Stimulated activated CD4-positive, alpha-beta T cell treated with anti-CD3 and anti-CD28 coated beads, Interleukin-1b, Interleukin-23, amount 100 ng/mL, for 4 hours (primary cell): ENCODE data around the gene DNMT3A.

ENCODE experiments used
- DNase-seq, 2 donors: peaks; one replicate each; pipeline ENCODE4 v3.0.0-alpha.2; 2020; ENCODE audit warnings: low read depth in 2 of 2

Gene DNMT3A

GRCh38 chr2:25306777-25307368 lies 34.9 kb downstream of the DNMT3A start:
- DNase-seq = no peak

- DNase-seq = no peak
Measured at GRCh38 chr2:25305775-25306174, 36.0 kb downstream of the DNMT3A start.

DNA sequence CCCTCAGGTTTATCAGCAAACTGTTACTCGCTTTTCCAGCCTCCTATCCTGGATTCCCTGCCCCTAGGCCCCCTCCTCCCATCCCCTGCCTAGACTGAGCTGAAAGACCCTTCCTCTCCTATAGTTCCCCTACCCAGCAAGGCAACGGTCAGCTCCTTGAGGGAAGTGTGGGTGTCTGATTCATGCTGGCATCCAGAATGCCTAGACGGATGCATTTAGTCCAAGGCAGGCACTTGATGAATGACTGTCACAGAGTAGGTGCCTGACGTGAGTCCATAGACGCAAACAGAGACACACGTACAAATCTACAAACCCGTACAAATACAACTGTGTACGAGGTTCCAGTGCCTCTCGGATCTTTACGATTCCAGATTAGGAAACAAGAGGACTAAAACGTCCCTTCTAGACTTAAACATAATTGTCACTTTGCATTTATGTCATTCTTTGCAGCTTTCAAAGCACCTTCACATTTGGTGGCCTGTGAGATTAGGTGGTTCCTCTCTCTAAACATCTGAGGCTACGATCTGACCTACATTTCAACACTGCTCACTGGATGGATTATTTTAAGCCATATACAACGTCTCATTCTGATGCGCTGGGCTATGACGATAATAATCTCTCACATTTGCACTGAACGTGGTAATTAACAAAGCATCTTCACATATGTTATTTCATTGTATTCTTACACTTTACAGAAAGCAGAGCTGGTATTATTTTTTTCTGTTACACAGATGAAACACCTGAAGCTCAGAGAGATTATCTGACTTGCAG lies 36.7 kb downstream of the DNMT3A start:
- DNase-seq = no peak

DNA sequence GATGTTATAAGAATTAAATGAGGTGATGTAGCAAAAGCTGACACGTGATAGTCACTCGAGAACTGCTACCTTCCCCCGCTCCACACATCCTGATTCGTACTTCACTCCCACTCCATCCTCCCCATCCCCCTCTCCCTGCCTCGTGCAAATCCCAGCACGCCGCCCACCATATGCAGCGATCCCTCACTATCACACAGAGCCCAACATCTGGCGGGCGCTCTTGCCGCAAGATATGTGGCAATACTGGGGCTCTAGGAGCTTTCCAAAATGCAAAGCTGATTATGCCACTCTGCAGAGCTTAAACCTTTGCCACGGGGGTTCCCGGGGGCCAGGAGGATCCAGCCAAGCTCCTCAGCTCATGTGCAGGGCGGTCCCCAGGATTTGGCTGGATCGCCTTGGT lies 37.4 kb downstream of the DNMT3A start:
- no peak for DNase-seq

- DNase-seq = no peak
Measured at GRCh38 chr2:25303633-25304236, 38.0 kb downstream of the DNMT3A start.

DNA sequence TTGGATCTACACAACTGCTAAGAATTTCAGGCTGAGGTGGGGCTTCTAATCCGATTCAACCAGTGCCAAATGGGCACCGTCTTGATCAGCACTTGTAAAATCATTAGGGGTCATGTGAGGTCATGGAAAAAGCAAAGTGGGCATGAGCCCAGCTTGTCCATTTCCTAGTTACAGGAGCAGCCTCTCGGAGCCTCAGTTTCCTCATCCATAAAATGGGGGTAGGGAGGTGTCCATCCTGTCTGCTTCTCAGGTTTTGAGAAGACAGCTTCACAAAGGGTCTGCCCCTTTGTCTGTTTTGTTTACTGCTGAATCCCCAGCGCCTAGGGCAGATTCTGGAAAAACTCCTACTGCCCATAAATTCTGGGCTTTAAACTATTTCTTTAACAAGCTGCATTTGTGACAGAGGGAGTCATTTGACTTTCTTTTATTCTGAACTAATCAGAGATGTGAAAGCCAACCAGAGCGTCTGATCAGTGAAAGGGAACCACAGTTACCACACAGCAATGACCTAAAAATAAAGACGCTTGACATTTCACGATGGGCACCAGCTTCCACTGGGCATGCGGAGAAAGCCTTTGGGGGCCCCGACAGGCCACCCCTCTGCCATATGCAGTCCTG lies 38.9 kb downstream of the DNMT3A start:
- no peak for DNase-seq

DNA sequence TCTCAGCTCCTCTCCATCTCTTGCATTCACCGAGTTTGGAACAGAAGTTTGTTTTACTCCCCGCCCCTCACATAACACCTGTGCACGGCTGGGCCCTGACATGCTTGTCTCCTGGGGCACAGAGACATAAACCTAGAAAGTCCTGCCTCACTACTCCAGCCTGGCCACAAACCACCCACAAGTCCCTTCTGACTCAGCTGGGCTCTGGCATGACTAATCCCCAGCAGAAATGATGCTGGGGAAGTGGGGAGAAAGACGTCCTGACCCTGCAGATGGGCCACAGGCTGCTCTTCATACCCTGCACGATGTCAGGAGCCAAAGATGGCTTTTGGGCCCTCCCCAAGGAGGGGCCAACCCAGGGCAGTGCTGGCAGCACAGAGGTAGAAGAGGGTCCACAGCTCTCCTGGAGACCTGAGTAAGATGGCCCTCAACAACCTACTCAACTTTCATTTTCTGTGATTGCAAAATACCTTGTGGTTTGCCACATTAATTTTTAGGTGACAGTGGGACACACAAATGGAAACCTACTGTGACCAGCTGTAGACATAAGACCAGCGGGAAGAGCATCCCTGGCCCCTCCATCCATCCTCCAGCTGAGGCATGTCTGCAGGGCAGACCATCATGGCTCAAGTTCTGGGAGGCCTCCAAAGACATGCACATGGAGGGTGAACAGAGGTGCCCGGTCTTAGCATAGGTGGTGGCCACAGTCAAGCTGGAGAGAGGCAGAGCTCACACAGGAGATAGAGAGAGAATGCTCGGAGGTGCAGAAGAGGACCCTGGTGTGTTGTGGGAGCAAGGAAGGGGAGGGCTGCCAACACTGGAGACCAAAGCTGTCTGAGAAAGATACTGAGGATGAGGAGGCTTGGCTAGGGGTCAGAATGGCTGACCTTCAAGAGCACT lies 40.0 kb downstream of the DNMT3A start:
- DNase-seq = peak in 1 of 2 donors; percentile 48

DNA sequence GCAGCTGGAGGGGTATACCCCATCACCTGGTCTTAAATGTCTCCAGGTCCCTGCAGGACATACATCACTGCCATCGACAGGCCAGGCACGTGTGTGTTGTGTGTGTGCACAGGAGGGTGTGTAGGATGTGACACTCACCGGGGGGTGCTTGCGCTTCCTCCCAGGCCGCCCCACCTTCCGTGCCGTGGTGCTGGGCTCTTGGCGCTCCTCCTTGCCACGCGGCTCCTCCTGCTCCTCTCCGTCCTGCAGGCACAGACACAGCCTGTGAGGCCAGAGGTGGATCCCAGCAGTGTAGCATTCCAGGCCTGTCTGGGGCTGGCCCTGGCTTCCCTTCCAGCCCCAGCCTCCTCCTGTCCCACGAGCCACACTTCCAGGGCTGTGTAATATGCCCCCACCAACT lies 41.7 kb downstream of the DNMT3A start:
- no peak for DNase-seq

DNA sequence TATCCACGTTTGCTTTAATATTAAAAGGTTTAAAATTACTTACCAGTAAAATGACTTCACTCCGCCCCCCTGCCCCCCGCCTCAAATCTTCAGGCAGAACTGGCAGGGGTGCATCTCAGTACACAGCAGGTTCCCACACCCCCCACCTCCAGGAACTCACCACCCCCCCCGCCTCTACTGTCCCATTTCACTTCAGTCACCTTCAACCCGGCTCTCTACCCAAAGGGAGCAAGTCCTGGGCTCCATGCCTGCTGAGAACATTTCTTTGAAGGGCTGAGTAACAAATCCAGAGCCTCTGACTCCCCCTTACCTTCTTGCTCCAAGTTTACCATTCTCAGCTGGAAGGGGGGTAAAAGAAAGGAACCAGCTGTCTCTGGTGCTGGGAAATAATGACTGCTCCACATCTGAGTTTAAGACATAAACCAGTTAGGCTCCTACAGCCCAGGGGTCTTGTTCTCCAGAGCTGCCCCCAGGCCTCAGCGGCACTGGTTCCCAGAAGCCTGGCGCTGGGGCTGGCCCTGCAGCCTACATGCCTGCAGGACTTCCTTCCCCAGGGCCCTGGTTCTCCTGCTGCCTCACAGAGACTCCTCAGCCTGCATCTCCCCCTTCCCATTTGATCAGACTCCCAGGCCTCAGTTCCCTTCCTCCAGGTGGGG lies 42.8 kb downstream of the DNMT3A start:
- no peak for DNase-seq

GRCh38 chr2:25297738-25298137 lies 44.0 kb downstream of the DNMT3A start:
- DNase-seq = no peak

DNA sequence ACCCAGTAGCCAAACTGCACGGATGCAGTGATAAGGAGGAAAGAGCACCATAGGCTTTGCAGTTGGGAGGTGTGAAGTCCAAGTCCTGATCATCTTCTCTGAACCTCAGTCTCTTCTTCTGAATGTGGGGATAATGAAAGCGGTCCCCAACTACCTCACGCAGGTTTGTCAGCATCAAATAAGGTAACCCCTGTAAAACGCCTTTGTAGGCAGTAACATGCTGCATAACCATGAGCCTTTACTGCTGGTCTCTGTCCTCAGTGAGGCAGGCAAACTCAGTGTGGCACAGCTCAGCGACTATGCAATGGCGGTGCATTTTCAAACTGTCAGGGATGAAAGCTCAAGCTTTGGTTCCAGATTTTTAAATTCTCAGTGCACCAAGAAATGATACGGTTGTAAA lies 46.1 kb downstream of the DNMT3A start:
- no peak for DNase-seq

DNA sequence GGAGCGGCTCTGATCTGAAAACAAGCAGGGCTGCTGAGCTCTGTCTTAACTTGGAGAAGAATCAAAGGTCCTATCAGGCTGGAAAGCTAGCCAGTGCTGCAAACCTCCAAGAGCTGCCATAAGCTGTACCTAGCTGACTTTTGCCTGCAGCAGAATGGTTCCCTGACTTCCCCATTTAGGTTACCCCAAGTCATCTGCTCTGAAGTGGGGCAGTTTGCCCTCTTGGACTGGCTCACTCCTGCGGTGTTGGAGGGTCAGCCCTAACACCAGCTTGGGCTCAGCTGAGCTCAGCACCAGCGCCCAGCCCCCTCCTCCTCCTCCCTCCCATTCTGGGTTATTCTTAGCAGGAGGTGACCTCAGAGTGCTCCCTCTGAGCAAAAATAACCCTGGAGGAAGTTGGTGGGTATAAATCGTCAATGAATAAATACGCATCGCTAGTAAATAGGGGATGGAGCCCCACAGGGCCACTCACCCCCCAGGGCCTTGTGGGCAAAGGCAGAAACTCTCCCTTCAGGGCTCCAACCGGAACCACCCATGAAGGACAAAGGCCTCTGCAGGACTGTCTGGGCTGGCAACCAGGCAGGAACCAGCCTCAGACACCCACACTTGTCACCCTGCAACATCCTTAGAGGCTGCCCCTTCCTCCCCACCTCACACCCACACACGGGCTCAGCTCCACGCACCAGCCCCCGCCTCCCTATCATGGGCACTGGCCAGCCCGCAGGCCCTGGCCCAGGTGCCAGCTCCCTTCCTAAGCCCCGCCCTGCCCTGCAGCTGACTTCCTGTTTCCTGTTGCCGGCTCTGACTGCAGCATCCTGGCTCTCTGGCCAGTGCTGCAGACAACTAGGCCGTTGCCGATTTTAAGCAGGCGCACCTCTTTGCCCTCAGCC lies 46.9 kb downstream of the DNMT3A start:
- peak; percentile 43 to 60 for DNase-seq

DNA sequence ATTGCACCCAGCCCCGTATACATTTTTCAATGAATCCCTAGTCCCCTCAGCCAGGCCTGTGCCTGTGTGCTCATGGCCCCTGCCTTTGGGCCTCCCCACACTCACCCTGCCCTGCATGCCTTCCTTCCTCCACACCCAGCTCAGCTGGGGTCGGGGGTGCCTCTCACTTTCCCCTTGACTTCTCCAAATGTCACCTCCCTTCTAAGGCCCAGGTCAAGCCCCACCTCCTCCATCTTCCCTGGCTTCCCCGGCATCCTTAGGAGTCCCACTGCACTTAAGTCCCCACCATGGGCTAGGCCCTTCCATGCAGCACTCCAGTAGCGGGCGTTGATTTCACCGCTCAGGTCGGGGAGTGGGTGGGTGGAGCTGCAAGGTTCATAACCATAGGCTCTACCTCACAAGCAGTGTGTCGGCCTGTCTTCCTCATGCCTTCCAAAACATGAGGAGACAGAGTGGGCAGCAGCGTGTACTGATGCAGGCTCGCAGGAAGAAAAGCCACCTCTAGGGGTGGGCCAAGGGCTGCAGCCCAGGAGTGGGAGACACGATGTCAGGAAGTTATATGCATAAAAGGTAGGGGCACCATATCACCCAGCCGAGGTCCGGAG lies 47.7 kb downstream of the DNMT3A start:
- no peak for DNase-seq

DNA sequence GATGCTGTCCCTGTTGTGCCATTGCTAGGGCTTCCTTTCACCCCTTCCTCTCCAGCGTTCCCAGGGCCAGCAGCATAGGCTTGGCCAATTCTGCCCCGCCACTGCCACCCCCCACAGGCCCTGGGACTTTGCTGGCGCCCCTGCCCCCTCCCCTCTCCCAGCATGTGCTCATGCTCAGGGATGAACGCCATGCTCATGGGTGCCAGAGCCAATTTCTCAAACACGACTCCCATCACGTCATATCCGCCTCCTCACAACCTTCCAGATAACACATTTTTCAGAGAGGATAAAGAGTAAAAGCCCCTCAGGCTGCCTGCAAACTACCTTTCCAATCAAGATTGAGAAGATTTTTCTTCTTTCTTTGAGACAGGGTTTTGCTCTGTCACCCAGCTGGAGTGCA lies 48.6 kb downstream of the DNMT3A start:
- DNase-seq = no peak

DNA sequence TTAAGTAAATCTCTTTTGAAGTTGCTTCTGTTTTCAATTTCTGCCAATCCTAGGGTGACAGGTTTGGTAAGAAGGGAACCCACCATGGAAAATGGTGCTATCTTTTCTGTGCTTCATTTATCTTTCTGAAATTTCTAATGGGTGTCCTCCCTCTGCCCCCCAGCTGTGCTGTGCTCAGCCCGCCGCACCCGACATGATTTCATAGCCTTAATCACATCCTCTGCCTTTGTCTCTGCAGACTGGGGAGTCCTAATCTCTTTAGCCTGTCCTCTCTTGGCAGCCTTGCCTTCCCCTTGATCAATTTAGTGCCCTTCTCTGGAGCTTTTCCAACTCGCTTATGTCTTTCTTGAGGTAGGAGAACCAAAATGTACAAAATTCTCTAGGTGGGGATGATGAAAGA lies 49.3 kb downstream of the DNMT3A start:
- DNase-seq = no peak

DNA sequence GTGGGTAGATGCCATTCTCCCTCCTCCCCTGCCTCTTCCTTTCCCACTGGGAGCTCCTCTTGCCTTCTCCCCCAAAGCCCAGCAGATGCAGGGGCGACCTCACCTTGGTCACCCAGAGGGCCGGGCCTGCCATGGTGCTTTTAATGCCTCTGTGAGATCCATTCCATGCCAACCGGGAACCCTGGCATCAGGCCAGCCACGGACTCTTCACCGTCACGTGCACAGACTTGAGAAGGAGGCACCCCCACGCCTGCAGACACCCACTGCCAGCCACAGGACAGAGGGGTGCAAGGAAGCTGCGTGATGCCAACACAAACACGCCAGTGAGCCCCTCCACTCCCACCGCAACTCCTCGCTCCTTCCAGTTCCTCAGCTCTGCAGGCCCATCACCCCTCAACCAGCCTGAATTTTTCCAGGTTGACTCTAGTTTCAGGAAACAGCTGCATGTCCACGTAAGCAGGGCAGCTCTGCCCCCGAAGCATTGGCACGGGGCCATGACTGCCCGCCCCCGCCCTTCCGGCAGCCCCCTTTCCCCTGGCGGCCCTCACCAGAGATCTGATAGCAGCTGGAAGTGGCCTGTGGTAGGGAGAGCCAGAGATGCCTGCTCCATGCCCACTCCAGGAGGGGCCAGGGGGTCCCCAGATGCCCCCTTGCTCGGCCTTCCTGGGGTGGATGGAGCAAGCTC lies 50.8 kb downstream of the DNMT3A start:
- DNase-seq = no peak

GRCh38 chr2:25286723-25287483 lies 54.8 kb downstream of the DNMT3A start:
- DNase-seq = no peak

- peak; percentile 36 to 45 for DNase-seq
Measured at GRCh38 chr2:25286025-25286400, 55.7 kb downstream of the DNMT3A start.
